ENCODE data around the gene DNAH3.
A peak's percentile ranks its signal among the peaks of the same experiment; 100 is the strongest.

Gene DNAH3

GRCh38 chr16:20901436-20902112, 249.1 kb downstream of the DNAH3 start:
- no peak for TF ChIP-seq CTCF (IDR thresholded peaks at IDR 0.05; ENCODE audit: insufficient read depth, missing control alignments)
- no peak for FAIRE-seq
- no peak for DNase-seq (ENCODE audit: insufficient read length, low spot score)

GRCh38 chr16:20901068-20901435, 249.6 kb downstream of the DNAH3 start:
- no peak for FAIRE-seq
- no peak for TF ChIP-seq CTCF (IDR thresholded peaks at IDR 0.05; ENCODE audit: insufficient read depth, missing control alignments)
- DNase-seq (ENCODE audit: insufficient read length, low spot score), result no peak

GRCh38 chr16:20900299-20901067, 250.2 kb downstream of the DNAH3 start, which contains the start of the genes DCUN1D3 and LYRM1:
DCUN1D3 (minus strand) TSS chr16:20900358; CDS start chr16:20862538, 37,820 bp downstream.
LYRM1 (plus strand) TSS chr16:20900771; CDS start chr16:20915556, 14,785 bp downstream.
- DNase-seq (ENCODE audit: insufficient read length, low spot score) (peak; percentile 70), FAIRE-seq (no peak)
- TF ChIP-seq CTCF (IDR thresholded peaks at IDR 0.05; ENCODE audit: insufficient read depth, missing control alignments), result no peak

GRCh38 chr16:20899477-20900298, 251.0 kb downstream of the DNAH3 start:
- TF ChIP-seq CTCF (IDR thresholded peaks at IDR 0.05; ENCODE audit: insufficient read depth, missing control alignments), result no peak
- FAIRE-seq, result no peak
- no peak for DNase-seq (ENCODE audit: insufficient read length, low spot score)

- no peak for TF ChIP-seq CTCF (IDR thresholded peaks at IDR 0.05; ENCODE audit: insufficient read depth, missing control alignments)
- FAIRE-seq, result no peak
Measured at GRCh38 chr16:20899071-20899470, 251.6 kb downstream of the DNAH3 start.

GRCh38 chr16:20897922-20898321, 252.7 kb downstream of the DNAH3 start:
- FAIRE-seq, result no peak
- no peak for TF ChIP-seq CTCF (IDR thresholded peaks at IDR 0.05; ENCODE audit: insufficient read depth, missing control alignments)
- DNase-seq (ENCODE audit: insufficient read length, low spot score), result no peak

More at GRCh38 chr16:20899071-20899470, 251.6 kb downstream of the DNAH3 start:
- DNase-seq (ENCODE audit: insufficient read length, low spot score), result no peak
